ENCODE results near the gene PFN2. TPM values are rescaled to one million over a fixed set of nuclear protein-coding genes. Genes with fewer than 3 reads are reported as not detected.

The PFN2 gene
- total RNA-seq, 3 donors from 2014 or later (not counting 1 experiment from before 2014, with no cell fraction given): 3.4 to 4.9 (median 4.8) TPM

DNA sequence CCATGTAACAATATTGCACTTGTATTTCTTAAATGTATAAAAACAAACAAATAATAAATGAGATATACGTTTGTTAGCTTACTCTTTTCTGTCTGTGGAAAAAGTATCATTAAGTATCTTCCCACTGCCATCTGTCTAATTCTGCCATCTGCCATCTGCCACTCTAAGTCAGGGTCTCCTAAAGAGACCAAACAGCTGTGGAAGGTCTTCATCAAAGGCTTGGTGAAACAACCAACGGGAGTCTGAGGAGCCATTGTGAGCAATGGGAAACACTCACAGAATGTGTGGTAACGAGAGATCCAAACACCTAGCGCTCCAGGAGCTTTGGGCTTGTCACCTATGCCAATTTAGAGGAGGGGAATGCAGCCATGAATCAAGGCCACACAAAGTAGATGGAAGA is 28.7 kb upstream of the PFN2 start:
- peaks cover 4 to 10% of the 10 kb centered on the region in 2 donors for H3K9me3 Mint-ChIP-seq
- H3K4me1 Mint-ChIP-seq: no peaks in the 10 kb centered on the region
- peaks cover 13 to 37% of the 10 kb centered on the region in 2 donors for H3K27me3 Mint-ChIP-seq (ENCODE audit: low read depth in 2 of 2)
- 96% methylated on average over 3 of the region's 4 CpGs for WGBS (ENCODE audit: insufficient coverage)
- Histone ChIP-seq H3K4me1 (ENCODE audit: control insufficient read depth, insufficient read depth, low read length) (no peaks in the 10 kb centered on the region), H3K9me3 (ENCODE audit: control insufficient read depth, insufficient read depth, low read length) (peaks cover 4% of the 10 kb centered on the region), H3K27me3 (ENCODE audit: control insufficient read depth, insufficient read depth, low read length) (no peaks in the 10 kb centered on the region), H3K36me3 (ENCODE audit: control insufficient read depth, insufficient read depth, low read length) (no peaks in the 10 kb centered on the region), H3K27ac (ENCODE audit: low read length) (no peak overlapping the region), H3K4me3 (ENCODE audit: low read length) (no peak overlapping the region)
- H3K36me3 Mint-ChIP-seq: peaks cover 7% of the 10 kb centered on the region
- ATAC-seq (no peak), DNase-seq (no peak)
- intact Hi-C loops (cut with micrococcal nuclease): no loop called here
- H3K27ac Mint-ChIP-seq: no peak overlapping the region
- no peak overlapping the region for H3K4me3 Mint-ChIP-seq
- TF ChIP-seq, protein P1, sequence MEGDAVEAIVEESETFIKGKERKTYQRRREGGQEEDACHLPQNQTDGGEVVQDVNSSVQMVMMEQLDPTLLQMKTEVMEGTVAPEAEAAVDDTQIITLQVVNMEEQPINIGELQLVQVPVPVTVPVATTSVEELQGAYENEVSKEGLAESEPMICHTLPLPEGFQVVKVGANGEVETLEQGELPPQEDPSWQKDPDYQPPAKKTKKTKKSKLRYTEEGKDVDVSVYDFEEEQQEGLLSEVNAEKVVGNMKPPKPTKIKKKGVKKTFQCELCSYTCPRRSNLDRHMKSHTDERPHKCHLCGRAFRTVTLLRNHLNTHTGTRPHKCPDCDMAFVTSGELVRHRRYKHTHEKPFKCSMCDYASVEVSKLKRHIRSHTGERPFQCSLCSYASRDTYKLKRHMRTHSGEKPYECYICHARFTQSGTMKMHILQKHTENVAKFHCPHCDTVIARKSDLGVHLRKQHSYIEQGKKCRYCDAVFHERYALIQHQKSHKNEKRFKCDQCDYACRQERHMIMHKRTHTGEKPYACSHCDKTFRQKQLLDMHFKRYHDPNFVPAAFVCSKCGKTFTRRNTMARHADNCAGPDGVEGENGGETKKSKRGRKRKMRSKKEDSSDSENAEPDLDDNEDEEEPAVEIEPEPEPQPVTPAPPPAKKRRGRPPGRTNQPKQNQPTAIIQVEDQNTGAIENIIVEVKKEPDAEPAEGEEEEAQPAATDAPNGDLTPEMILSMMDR (IDR thresholded peaks at IDR 0.05): no peak

DNA sequence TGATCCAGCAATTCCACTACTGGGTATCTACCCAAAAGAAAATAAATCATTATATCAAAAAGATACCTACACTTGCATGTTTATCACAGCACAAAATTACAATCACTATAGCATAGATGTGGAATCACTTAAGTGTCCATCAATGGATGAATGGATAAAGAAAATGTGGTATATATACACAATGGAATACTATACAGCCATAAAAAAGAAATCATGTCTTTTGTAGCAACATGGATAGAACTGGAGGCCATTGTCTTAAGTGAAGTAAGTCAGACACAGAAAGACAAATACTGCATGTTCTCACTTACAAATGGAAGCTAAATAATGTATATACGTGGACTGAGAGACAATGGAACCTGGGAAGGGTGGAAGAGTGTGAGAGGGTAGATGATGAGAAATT is 28.3 kb upstream of the PFN2 start:
- WGBS (ENCODE audit: insufficient coverage): no CpG with 5 or more reads among the region's 1 CpG
- H3K27ac ChIP-seq (ENCODE audit: low read length): no peak overlapping the region
- intact Hi-C loops (cut with micrococcal nuclease): no loop called here
- H3K4me1 ChIP-seq (ENCODE audit: control insufficient read depth, insufficient read depth, low read length): no peaks in the 10 kb centered on the region
- peaks cover 13 to 38% of the 10 kb centered on the region in 2 donors for H3K27me3 Mint-ChIP-seq (ENCODE audit: low read depth in 2 of 2)
- no peaks in the 10 kb centered on the region for H3K27me3 ChIP-seq (ENCODE audit: control insufficient read depth, insufficient read depth, low read length)
- no peak overlapping the region for H3K4me3 ChIP-seq (ENCODE audit: low read length)
- TF ChIP-seq, protein P1 (IDR thresholded peaks at IDR 0.05): no peak
- no peaks in the 10 kb centered on the region for H3K36me3 ChIP-seq (ENCODE audit: control insufficient read depth, insufficient read depth, low read length)
- H3K9me3 ChIP-seq (ENCODE audit: control insufficient read depth, insufficient read depth, low read length): peaks cover 7% of the 10 kb centered on the region
- no peak for ATAC-seq
- no peak overlapping the region for H3K27ac Mint-ChIP-seq
- no peak for DNase-seq
- H3K4me1 Mint-ChIP-seq: no peaks in the 10 kb centered on the region
- H3K36me3 Mint-ChIP-seq: peaks cover 8% of the 10 kb centered on the region
- no peak overlapping the region for H3K4me3 Mint-ChIP-seq
- peaks cover 4 to 10% of the 10 kb centered on the region in 2 donors for H3K9me3 Mint-ChIP-seq

DNA sequence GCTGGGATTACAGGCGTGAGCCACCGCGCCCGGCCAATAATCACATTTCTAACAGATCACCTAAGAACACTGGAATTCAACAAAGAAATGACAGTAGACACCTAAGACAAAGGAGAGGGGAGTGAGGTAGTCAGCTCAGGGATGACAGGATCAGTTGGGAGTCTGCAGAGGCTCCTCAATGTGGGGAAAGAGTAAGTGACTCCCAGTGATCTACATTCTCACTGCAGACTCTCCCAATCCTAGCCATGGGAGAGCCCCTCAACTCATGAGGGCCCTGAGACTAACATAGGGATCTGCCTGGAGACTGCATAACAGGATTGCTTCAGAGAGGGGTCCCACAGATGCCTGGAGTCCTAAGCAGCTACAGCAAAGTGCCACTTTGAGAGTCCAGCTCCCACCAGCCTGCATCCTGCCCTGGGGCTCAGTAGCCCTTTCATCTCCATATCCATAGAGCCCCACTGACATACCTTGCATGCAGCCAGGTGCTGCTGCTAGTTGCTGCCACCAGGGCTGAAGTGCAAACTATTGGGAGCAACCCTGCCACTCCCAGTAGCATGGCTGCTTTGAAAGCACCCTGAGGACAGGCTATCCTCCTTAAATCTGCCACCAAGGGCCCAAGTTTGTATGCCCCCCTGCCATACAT is 21.8 kb upstream of the PFN2 start:
- Histone ChIP-seq H3K27ac (ENCODE audit: low read length) (no peak overlapping the region), H3K27me3 (ENCODE audit: control insufficient read depth, insufficient read depth, low read length) (no peaks in the 10 kb centered on the region), H3K4me3 (ENCODE audit: low read length) (no peak overlapping the region), H3K36me3 (ENCODE audit: control insufficient read depth, insufficient read depth, low read length) (no peaks in the 10 kb centered on the region), H3K4me1 (ENCODE audit: control insufficient read depth, insufficient read depth, low read length) (no peaks in the 10 kb centered on the region), H3K9me3 (ENCODE audit: control insufficient read depth, insufficient read depth, low read length) (peaks cover 15% of the 10 kb centered on the region)
- TF ChIP-seq, protein P1 (IDR thresholded peaks at IDR 0.05): no peak
- no peaks in the 10 kb centered on the region for H3K4me1 Mint-ChIP-seq
- no peak for DNase-seq
- peaks cover 8% of the 10 kb centered on the region for H3K36me3 Mint-ChIP-seq
- whole genome bisulfite sequencing (ENCODE audit: insufficient coverage): no CpG with 5 or more reads among the region's 4 CpGs
- no peak overlapping the region for H3K27ac Mint-ChIP-seq
- peaks cover 5 to 8% of the 10 kb centered on the region in 2 donors for H3K9me3 Mint-ChIP-seq
- H3K4me3 Mint-ChIP-seq: no peak overlapping the region
- ATAC-seq: no peak
- peaks cover 16 to 36% of the 10 kb centered on the region in 2 donors for H3K27me3 Mint-ChIP-seq (ENCODE audit: low read depth in 2 of 2)
- intact Hi-C loops (cut with micrococcal nuclease): no loop called here
